Skeletal muscle tissue (tissue), 4 donors: ENCODE data around the gene RIC1. TPM values are rescaled to one million over a fixed set of nuclear protein-coding genes. Genes with fewer than 3 reads are reported as not detected.
A peak's percentile ranks its signal among the peaks of the same experiment; 100 is the strongest.

ENCODE experiments used
- H3K27ac ChIP-seq: one replicate; pipeline ENCODE4 v1.7.0; 2013; ENCODE audit warnings: mild to moderate bottlenecking, low read depth, low read length, inconsistent platforms
- H3K27me3 ChIP-seq, 3 donors: one replicate each; pipeline ENCODE4 v1.7.0; 2013; ENCODE audit warnings: low read length in 3 of 3; ENCODE audit not compliant: control insufficient read depth in 3 of 3, insufficient read depth in 3 of 3
- H3K36me3 ChIP-seq, 3 donors: one replicate each; pipeline ENCODE4 v1.7.0; 2013; ENCODE audit warnings: low read length in 3 of 3; ENCODE audit not compliant: control insufficient read depth in 3 of 3, insufficient read depth in 3 of 3
- H3K4me1 ChIP-seq, 3 donors: one replicate each; pipeline ENCODE4 v1.7.0; 2013; ENCODE audit warnings: low read length in 3 of 3, mild to moderate bottlenecking in 3 of 3; ENCODE audit not compliant: control insufficient read depth in 3 of 3, insufficient read depth in 3 of 3
- H3K4me3 ChIP-seq, 3 donors: one replicate each; pipeline ENCODE4 v1.7.0; 2013; ENCODE audit warnings: low read length in 3 of 3
- H3K9ac ChIP-seq, 3 donors: one replicate each; pipeline ENCODE4 v1.7.0; 2013; ENCODE audit warnings: low read length in 3 of 3, mild to moderate bottlenecking in 3 of 3, moderate library complexity in 2 of 3, low read depth in 1 of 3
- H3K9me3 ChIP-seq, 3 donors: one replicate each; pipeline ENCODE4 v1.7.0; 2013; ENCODE audit warnings: low read length in 3 of 3; ENCODE audit not compliant: control insufficient read depth in 3 of 3
- total RNA-seq: library from RNA; depleted of rRNA; stranded (reverse); fragments of >200 nt; gene quantifications from one replicate; pipeline ENCODE4 v1.2.3, GENCODE V29; 2014
- donor health status: Osteomylitis.

The RIC1 gene
- total RNA-seq, 1 donor from 2014 or later: 26.6 TPM

GRCh38 chr9:5596173-5596572, 32.7 kb upstream of the RIC1 start:
- H3K27ac ChIP-seq: no peak overlapping the region
- H3K9me3 ChIP-seq: no peaks in the 10 kb centered on the region
- H3K36me3 ChIP-seq: no peaks in the 10 kb centered on the region
- no peak overlapping the region for H3K4me3 ChIP-seq
- H3K4me1 ChIP-seq: no peaks in the 10 kb centered on the region
- no peaks in the 10 kb centered on the region for H3K27me3 ChIP-seq
- no peak overlapping the region for H3K9ac ChIP-seq

DNA sequence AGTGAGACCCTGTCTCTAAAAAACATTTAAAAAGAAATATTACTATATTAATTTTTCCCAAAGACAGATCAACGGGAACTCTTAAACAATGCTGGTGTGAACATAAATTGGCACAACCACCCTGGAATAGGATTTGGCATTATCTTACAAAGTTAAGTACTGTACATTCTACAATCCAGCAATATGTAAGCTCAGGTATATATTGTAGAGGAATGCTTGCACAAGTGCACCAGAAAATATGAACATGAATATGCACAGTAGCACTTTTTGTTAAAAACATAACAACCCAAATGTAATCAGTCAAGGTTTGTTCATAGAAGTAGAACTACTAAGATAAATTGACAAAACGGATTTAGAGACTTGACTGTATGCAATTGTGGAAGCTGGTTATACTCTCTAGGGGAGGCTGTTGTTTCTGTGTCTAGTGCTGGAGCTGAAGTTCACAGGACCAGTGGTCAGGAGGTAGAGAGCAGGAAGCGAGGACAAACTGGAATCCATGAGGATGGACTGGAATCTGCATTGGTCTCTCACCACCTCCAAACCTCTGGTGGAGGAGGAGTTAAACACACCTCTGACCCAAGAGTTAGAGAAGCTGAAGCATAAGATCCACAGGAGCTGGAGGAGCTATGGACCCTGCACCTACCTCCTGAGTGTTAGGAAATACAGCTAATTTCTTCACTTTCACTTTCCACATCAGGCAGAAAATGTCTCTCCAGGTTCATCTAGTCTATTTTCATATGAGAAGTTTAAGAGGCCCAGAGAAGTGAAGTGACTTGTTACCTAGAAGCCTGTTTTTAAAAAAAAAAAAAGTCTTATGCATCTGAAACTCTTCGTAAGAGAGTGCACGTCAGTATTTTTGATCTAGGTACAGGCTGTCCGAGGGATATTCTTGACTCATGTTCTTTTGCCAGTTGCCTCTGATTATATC, 20.3 kb upstream of the RIC1 start:
- Histone ChIP-seq H3K27ac (peak overlapping the region; percentile 31), H3K4me1 (peaks cover 6 to 8% (median 7%) of the 10 kb centered on the region in 3 donors), H3K4me3 (peak overlapping the region; percentile 55 to 75 (median 68)), H3K36me3 (no peaks in the 10 kb centered on the region), H3K9ac (peak overlapping the region; percentile 45 to 63 (median 63)), H3K27me3 (no peaks in the 10 kb centered on the region), H3K9me3 (no peaks in the 10 kb centered on the region)

DNA sequence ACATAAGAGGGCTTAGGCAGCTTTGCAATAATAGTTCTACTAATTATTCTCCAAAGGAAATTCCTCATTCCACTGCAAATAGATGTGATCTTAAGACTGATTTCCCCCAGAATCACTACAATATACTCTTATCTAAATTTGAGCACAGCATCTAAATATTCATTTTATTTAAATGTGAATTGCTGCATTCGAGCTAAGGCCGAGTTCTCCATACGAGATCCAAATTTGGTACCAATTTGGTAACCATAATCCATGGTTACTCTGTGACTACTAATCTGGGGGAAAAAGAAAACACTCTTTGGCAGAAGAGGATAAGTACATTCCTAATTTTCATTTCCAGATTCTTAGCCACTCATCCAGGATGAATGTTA, 19.7 kb upstream of the RIC1 start:
- Histone ChIP-seq H3K4me3 (peak overlapping the region; percentile 55 to 75 (median 68)), H3K36me3 (no peaks in the 10 kb centered on the region)

GRCh38 chr9:5610491-5610890, 18.4 kb upstream of the RIC1 start:
- Histone ChIP-seq H3K27me3 (no peaks in the 10 kb centered on the region), H3K27ac (no peak overlapping the region), H3K9me3 (no peaks in the 10 kb centered on the region), H3K4me1 (peaks cover 6 to 8% (median 7%) of the 10 kb centered on the region in 3 donors), H3K4me3 (no peak overlapping the region), H3K9ac (no peak overlapping the region), H3K36me3 (no peaks in the 10 kb centered on the region)

More for the DNA sequence above, 19.7 kb upstream of the RIC1 start:
- Histone ChIP-seq H3K27me3 (no peaks in the 10 kb centered on the region), H3K9me3 (no peaks in the 10 kb centered on the region), H3K27ac (peak overlapping the region; percentile 31), H3K9ac (peak overlapping the region; percentile 45 to 63 (median 63)), H3K4me1 (peaks cover 6 to 8% (median 7%) of the 10 kb centered on the region in 3 donors)

- no peak overlapping the region for H3K9ac ChIP-seq
- no peaks in the 10 kb centered on the region for H3K36me3 ChIP-seq
- no peaks in the 10 kb centered on the region for H3K27me3 ChIP-seq
- no peaks in the 10 kb centered on the region for H3K9me3 ChIP-seq
- peaks cover 6 to 8% (median 7%) of the 10 kb centered on the region in 3 donors for H3K4me1 ChIP-seq
- H3K27ac ChIP-seq: no peak overlapping the region
- H3K4me3 ChIP-seq: no peak overlapping the region
Measured at GRCh38 chr9:5611321-5612184, 17.4 kb upstream of the RIC1 start.

- Histone ChIP-seq H3K4me1 (peaks cover 6 to 8% (median 7%) of the 10 kb centered on the region in 3 donors), H3K27ac (no peak overlapping the region), H3K9ac (no peak overlapping the region)
Measured at GRCh38 chr9:5612185-5612530, 16.7 kb upstream of the RIC1 start.

GRCh38 chr9:5614192-5614591, 14.7 kb upstream of the RIC1 start:
- H3K4me1 ChIP-seq: peaks cover 4 to 8% (median 6%) of the 10 kb centered on the region in 3 donors
- no peak overlapping the region for H3K4me3 ChIP-seq

More at GRCh38 chr9:5612185-5612530, 16.7 kb upstream of the RIC1 start:
- Histone ChIP-seq H3K4me3 (no peak overlapping the region), H3K27me3 (no peaks in the 10 kb centered on the region), H3K9me3 (no peaks in the 10 kb centered on the region), H3K36me3 (no peaks in the 10 kb centered on the region)

DNA sequence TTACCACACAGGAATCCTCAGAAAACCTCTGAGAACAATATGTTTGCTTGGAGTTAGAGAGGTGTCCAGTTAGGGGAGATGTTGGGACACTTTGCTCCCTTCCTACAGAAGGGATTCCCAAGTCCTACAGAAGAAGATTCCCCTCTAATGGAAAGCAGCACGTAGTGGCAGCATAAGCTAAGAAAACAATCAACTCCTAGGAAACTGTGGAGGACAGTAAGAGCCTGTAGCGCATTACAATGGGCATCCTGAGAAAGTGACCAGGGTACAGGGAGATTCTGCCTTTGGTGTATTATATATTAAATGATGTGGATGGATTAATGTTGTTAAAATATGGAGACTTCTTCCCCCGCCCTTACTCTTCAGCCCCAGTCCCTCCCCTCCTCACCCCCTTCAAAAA, 13.9 kb upstream of the RIC1 start:
- no peaks in the 10 kb centered on the region for H3K36me3 ChIP-seq
- no peaks in the 10 kb centered on the region for H3K9me3 ChIP-seq
- H3K27me3 ChIP-seq: no peaks in the 10 kb centered on the region
- H3K27ac ChIP-seq: no peak overlapping the region
- H3K9ac ChIP-seq: no peak overlapping the region
- H3K4me3 ChIP-seq: no peak overlapping the region
- peaks cover 0 to 8% (median 4%) of the 10 kb centered on the region in 3 donors for H3K4me1 ChIP-seq

More at GRCh38 chr9:5614192-5614591, 14.7 kb upstream of the RIC1 start:
- H3K36me3 ChIP-seq: no peaks in the 10 kb centered on the region
- no peak overlapping the region for H3K9ac ChIP-seq
- H3K27ac ChIP-seq: no peak overlapping the region
- H3K9me3 ChIP-seq: no peaks in the 10 kb centered on the region
- H3K27me3 ChIP-seq: no peaks in the 10 kb centered on the region

DNA sequence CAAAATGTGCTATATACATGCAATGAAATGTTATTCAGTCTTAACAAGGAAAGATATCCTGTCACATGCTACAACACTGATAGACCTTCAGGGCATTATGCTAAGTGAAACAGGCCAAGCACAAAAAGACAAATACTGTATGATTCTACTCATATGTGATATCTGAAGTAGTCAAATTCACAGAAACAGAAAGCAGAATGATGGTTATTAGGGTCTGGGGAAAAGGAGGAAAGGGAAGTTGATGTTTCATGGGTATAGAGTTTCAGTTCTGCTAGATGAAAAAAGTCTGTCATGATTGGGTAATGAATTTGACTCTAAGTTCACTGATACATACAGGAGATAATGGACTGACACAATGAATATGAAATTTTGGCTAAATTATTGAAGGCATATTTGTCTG, 11.2 kb upstream of the RIC1 start:
- Histone ChIP-seq H3K9me3 (no peaks in the 10 kb centered on the region), H3K36me3 (no peaks in the 10 kb centered on the region), H3K4me1 (peaks cover 3 to 8% (median 7%) of the 10 kb centered on the region in 3 donors), H3K27ac (no peak overlapping the region), H3K9ac (no peak overlapping the region), H3K4me3 (no peak overlapping the region), H3K27me3 (no peaks in the 10 kb centered on the region)

GRCh38 chr9:5620494-5620893, 8.4 kb upstream of the RIC1 start:
- H3K4me1 ChIP-seq: peaks cover 6 to 9% (median 8%) of the 10 kb centered on the region in 3 donors
- no peak overlapping the region for H3K27ac ChIP-seq
- H3K4me3 ChIP-seq: no peak overlapping the region

More at GRCh38 chr9:5620494-5620893, 8.4 kb upstream of the RIC1 start:
- Histone ChIP-seq H3K36me3 (no peaks in the 10 kb centered on the region), H3K9ac (no peak overlapping the region), H3K27me3 (no peaks in the 10 kb centered on the region), H3K9me3 (no peaks in the 10 kb centered on the region)
